Left ventricle myocardium inferior (tissue), 1 donor: ENCODE data around the gene SERPINA5. TPM values are rescaled to one million over a fixed set of nuclear protein-coding genes. Genes with fewer than 3 reads are reported as not detected.

ENCODE experiments used
- DNase-seq: peaks from one replicate; pipeline ENCODE4 v3.0.0-alpha.2; 2020
- H3K27ac ChIP-seq: fragments of 200-600 bp; replicated peaks from 2 replicates; pipeline ENCODE4 v1.8.0; 2021
- H3K27me3 ChIP-seq: fragments of 200-600 bp; 2 replicates; pipeline ENCODE4 v1.8.0; 2021; ENCODE audit warnings: low read depth
- H3K36me3 ChIP-seq: fragments of 200-600 bp; 2 replicates; pipeline ENCODE4 v1.8.0; 2021
- H3K4me1 ChIP-seq: fragments of 200-600 bp; 2 replicates; pipeline ENCODE4 v1.8.0; 2021
- H3K4me3 ChIP-seq: fragments of 200-600 bp; 2 replicates; pipeline ENCODE4 v1.8.0; 2021; ENCODE audit warnings: mild to moderate bottlenecking, moderate library complexity
- H3K9me3 ChIP-seq: fragments of 200-600 bp; replicated peaks from 2 replicates; pipeline ENCODE4 v1.8.0; 2021
- intact Hi-C: fragments of 100-400 bp; cut with micrococcal nuclease; formaldehyde crosslinking; loops from one replicate; pipeline ENCODE4 v1.11.0; 2022
- long read RNA-seq: library from polyadenylated mRNA; unstranded; transcript quantifications from one replicate; pipeline ENCODE4 v2.0.0, GENCODE V29; 2021
- total RNA-seq: library from RNA; stranded (reverse); fragmentation: NEBNext Ultra II Directional; extraction: Animal tissue kit (Norgen Biotek cat#: 25700); gene quantifications from one replicate; pipeline ENCODE4 v1.2.1, GENCODE V29; 2021
- TF ChIP-seq, protein P1 (sequence below): fragments of 200-600 bp; IDR thresholded peaks from 2 replicates; pipeline ENCODE4 v1.8.0; 2021; ENCODE audit warnings: antibody characterized with exemption, mild to moderate bottlenecking, borderline replicate concordance
- donor health status: DM: no; HTN: yes; CAD: no; lungs with severe emphysema.

SERPINA5 gene, protein sequence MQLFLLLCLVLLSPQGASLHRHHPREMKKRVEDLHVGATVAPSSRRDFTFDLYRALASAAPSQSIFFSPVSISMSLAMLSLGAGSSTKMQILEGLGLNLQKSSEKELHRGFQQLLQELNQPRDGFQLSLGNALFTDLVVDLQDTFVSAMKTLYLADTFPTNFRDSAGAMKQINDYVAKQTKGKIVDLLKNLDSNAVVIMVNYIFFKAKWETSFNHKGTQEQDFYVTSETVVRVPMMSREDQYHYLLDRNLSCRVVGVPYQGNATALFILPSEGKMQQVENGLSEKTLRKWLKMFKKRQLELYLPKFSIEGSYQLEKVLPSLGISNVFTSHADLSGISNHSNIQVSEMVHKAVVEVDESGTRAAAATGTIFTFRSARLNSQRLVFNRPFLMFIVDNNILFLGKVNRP
- 2.1 TPM for total RNA-seq
- long read RNA-seq, partial matches to known transcripts, result 0 of 1 reads
- long read RNA-seq, other reads (novel, unspliced or antisense), result 0 of 1 reads

GRCh38 chr14:94581127-94581999, at the start of gene SERPINA5:
Gene SERPINA5 (plus strand): TSS chr14:94581426. CDS start chr14:94587363, 5,937 bp downstream.
- no peaks in the 10 kb centered on the region for H3K36me3 ChIP-seq
- peak; percentile 55 for DNase-seq
- peaks cover 6% of the 10 kb centered on the region for H3K27me3 ChIP-seq
- peaks cover 14% of the 10 kb centered on the region for H3K4me1 ChIP-seq
- intact Hi-C loops, result no loop called here
- TF ChIP-seq, protein P1, sequence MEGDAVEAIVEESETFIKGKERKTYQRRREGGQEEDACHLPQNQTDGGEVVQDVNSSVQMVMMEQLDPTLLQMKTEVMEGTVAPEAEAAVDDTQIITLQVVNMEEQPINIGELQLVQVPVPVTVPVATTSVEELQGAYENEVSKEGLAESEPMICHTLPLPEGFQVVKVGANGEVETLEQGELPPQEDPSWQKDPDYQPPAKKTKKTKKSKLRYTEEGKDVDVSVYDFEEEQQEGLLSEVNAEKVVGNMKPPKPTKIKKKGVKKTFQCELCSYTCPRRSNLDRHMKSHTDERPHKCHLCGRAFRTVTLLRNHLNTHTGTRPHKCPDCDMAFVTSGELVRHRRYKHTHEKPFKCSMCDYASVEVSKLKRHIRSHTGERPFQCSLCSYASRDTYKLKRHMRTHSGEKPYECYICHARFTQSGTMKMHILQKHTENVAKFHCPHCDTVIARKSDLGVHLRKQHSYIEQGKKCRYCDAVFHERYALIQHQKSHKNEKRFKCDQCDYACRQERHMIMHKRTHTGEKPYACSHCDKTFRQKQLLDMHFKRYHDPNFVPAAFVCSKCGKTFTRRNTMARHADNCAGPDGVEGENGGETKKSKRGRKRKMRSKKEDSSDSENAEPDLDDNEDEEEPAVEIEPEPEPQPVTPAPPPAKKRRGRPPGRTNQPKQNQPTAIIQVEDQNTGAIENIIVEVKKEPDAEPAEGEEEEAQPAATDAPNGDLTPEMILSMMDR, result no peak
- H3K4me3 ChIP-seq, result peak within 1 kb of the TSS; percentile 9
- peak within 1 kb of the TSS; percentile 21 for H3K27ac ChIP-seq
- H3K9me3 ChIP-seq, result no peaks in the 10 kb centered on the region

GRCh38 chr14:94532447-94532846, 48.8 kb upstream of the SERPINA5 start:
- Histone ChIP-seq H3K4me1 (no peaks in the 10 kb centered on the region), H3K9me3 (peaks cover 15% of the 10 kb centered on the region), H3K36me3 (no peaks in the 10 kb centered on the region), H3K27ac (no peak overlapping the region), H3K4me3 (no peak overlapping the region), H3K27me3 (peaks cover 70% of the 10 kb centered on the region)
- TF ChIP-seq, protein P1, result no peak
- no peak for DNase-seq
- intact Hi-C loops, result no loop called here

- H3K9me3 ChIP-seq, result peaks cover 8% of the 10 kb centered on the region
- H3K27me3 ChIP-seq, result peaks cover 76% of the 10 kb centered on the region
- intact Hi-C loops, result no loop called here
- DNase-seq, result no peak
- peaks cover 8% of the 10 kb centered on the region for H3K4me1 ChIP-seq
- H3K36me3 ChIP-seq, result no peaks in the 10 kb centered on the region
- TF ChIP-seq, protein P1, result no peak
- no peak overlapping the region for H3K4me3 ChIP-seq
- no peak overlapping the region for H3K27ac ChIP-seq
Measured at GRCh38 chr14:94535506-94535905, 45.7 kb upstream of the SERPINA5 start.

GRCh38 chr14:94536836-94537235, 44.4 kb upstream of the SERPINA5 start:
- Histone ChIP-seq H3K27me3 (peaks cover 66% of the 10 kb centered on the region), H3K4me1 (peaks cover 9% of the 10 kb centered on the region), H3K27ac (no peak overlapping the region), H3K4me3 (no peak overlapping the region), H3K9me3 (no peaks in the 10 kb centered on the region), H3K36me3 (no peaks in the 10 kb centered on the region)
- DNase-seq, result no peak
- TF ChIP-seq, protein P1, result no peak
- intact Hi-C loops, result no loop called here

DNA sequence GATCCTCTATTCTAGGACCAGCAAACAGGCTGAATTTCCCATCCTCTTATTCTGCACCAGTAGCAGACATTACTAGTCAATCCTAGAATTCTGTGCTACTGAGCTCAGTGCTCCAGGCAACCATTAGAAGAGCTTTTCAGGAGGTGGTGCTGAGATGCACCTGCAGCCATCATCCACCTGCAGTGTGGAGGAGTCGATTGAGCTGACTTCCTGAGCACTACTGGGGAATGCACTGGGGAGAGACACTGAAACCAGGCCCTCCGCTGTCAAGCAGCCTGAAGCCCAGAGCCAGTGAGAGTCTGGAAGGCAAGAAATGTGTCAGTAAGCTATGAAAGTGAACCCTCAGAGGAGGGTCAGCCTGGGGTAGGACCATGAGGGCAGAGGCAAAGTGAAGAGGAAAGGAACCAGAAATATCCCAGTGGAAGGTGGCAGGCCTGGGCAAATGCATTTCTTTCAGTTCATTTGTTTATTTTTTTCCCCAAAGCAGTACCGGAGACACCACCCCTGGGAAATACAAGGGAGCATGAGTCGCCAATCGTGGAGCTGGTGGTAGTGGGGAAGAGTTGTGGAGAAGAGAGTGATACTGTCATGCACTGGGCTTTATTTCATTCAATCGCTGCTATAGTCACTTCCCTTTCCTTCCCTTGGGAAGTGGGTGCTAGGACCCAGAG, 43.0 kb upstream of the SERPINA5 start:
- Histone ChIP-seq H3K36me3 (no peaks in the 10 kb centered on the region), H3K4me3 (no peak overlapping the region), H3K27ac (no peak overlapping the region), H3K27me3 (peaks cover 66% of the 10 kb centered on the region), H3K4me1 (peaks cover 9% of the 10 kb centered on the region), H3K9me3 (no peaks in the 10 kb centered on the region)
- intact Hi-C loops, result no loop called here
- DNase-seq, result no peak
- TF ChIP-seq, protein P1, result no peak
